Measurements from ENCODE around the gene BCAS1.
A peak's percentile ranks its signal among the peaks of the same experiment; 100 is the strongest.

Gene BCAS1

DNA sequence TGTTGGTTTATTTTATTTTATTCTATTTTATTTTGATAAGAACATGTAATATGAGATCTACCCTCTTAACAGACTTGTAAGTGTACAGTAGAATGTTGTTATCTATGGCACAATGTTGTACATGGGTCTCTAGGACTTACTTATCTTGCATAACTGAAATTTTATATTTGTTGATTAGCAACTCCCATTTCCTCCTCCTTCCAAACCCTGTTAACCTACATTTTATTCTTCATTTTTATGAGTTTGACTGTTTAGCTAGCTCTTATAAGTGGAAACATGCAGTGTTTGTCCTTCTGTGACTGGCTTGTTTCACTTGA, 37.9 kb upstream of the BCAS1 start:
- no peak for TF ChIP-seq GATA1 (IDR thresholded peaks at IDR 0.05; ENCODE audit: low read depth, low read length)
- peak in 1 of 2 experiments; percentile 6 for DNase-seq

DNA sequence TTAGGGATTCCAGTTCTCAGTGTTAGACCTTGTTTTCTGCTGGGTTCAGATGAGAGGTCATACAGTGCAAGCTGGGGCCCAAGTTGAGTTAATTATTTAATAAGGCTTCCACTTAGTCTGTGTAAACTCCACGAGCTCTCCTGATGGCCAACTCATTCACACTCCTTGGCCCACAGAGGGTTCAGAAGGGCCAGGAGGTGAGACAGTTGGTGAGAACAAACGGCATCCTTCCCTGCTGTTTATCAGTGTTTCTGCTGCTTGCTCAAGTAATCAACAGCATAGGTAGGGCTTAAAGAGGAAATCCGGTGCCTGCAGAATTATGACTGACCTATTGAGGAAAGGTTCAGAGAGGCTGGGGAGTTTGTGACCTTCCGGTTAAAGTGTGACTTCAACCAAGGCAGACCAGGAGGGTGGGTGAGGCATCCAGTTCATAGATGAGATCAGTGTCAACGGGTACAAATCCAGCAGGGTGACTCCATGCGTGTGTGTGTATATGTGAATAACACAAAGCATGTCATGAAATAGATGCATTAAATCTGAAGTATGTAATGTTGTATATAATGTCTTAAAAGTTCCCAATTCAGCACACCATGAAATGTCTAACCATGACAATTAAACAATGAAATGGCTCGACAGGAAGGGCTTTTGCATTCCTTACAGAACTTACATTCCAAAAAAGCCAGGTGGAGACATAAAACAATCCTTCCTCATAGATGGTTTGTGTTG, 37.4 kb upstream of the BCAS1 start:
- TF ChIP-seq POLR2A (IDR thresholded peaks at IDR 0.05; ENCODE audit: low read length) (no peak), GATA1 (IDR thresholded peaks at IDR 0.05; ENCODE audit: low read depth, low read length) (no peak)
- no peak for DNase-seq

DNA sequence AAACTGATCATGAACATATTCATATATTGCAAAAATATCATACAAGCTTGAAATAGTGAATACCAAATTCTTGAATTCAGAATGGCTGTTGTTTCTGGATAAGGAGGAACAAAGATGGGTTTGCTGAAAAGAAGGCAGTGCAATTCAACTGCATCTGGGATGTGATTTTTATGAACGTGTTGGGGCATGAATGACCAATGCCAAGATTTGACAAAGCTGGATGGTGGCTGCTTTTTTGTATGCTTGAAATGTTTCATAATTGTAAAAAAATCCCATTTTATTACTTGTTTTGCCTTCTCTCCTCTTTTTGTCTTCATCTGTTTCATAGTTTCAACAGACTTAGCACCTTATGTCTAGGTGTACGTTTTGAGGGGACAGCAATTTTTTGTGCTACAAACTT, 36.8 kb upstream of the BCAS1 start:
- TF ChIP-seq POLR2A (IDR thresholded peaks at IDR 0.05; ENCODE audit: low read length), result no peak
- TF ChIP-seq GATA1 (IDR thresholded peaks at IDR 0.05; ENCODE audit: low read depth, low read length), result no peak
- no peak for DNase-seq

DNA sequence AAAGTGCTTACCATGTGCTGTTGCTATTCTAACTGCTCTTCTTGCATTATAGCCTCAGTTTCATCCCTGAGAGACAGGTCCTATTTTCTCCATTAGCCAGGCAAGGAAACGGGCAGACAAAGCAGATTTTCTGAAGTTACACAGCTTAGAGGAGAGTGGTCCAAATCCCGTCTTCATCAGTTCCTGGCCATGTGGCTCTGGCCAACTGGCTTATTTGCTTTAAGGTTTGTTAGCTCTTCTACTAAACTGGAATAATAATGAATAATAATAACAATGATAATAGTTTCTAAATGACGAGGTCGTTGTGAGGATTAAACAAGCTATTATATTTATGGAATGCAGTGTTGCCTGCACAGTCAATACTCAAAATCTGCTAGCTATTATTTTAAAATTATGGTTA, 35.8 kb upstream of the BCAS1 start:
- TF ChIP-seq GATA1 (IDR thresholded peaks at IDR 0.05; ENCODE audit: low read depth, low read length) (no peak), POLR2A (IDR thresholded peaks at IDR 0.05; ENCODE audit: low read length) (no peak)

DNA sequence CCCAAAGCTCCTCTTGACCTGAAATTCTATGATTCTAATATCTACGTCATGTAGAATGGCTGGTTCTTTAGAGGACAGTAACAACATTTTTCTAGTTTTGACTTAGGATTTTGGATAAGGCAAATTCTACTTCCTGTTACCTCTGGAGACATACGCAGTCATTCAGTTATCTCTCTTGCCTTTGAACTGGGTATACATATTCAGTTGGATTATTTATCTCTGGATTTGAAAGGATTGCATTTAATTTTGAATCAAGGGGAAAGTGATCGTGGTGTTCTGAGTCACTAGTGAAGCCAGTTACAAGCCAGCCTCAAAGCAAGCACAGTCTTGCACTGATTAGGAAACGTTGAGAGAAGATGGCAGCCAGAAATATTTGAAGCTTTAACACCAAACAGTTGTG, 35.3 kb upstream of the BCAS1 start:
- TF ChIP-seq POLR2A (IDR thresholded peaks at IDR 0.05; ENCODE audit: low read length) (no peak), GATA1 (IDR thresholded peaks at IDR 0.05; ENCODE audit: low read depth, low read length) (no peak)
- no peak for DNase-seq

More for the DNA sequence above, 35.8 kb upstream of the BCAS1 start:
- DNase-seq, result no peak

DNA sequence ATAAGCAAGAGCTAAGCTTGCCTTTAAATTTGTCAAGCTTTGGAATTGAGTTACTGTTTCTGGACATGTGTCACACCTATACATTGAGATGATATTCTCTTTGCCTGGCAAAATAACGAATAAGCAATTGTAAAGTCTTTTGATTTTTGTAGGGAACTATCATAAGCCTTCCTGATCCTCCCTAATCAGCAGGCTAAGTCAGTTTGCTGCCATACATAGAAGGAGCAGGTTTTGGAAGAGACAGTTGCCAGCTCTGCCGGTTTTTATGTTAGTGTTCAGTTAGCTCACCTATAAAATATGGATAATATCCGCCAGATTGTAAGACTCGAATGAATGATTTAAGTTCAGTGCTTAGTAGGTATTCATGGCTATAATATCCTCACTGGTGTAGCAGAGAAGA, 34.4 kb upstream of the BCAS1 start:
- DNase-seq, result no peak
- TF ChIP-seq GATA1 (IDR thresholded peaks at IDR 0.05; ENCODE audit: low read depth, low read length), result no peak
- TF ChIP-seq POLR2A (IDR thresholded peaks at IDR 0.05; ENCODE audit: low read length), result no peak

DNA sequence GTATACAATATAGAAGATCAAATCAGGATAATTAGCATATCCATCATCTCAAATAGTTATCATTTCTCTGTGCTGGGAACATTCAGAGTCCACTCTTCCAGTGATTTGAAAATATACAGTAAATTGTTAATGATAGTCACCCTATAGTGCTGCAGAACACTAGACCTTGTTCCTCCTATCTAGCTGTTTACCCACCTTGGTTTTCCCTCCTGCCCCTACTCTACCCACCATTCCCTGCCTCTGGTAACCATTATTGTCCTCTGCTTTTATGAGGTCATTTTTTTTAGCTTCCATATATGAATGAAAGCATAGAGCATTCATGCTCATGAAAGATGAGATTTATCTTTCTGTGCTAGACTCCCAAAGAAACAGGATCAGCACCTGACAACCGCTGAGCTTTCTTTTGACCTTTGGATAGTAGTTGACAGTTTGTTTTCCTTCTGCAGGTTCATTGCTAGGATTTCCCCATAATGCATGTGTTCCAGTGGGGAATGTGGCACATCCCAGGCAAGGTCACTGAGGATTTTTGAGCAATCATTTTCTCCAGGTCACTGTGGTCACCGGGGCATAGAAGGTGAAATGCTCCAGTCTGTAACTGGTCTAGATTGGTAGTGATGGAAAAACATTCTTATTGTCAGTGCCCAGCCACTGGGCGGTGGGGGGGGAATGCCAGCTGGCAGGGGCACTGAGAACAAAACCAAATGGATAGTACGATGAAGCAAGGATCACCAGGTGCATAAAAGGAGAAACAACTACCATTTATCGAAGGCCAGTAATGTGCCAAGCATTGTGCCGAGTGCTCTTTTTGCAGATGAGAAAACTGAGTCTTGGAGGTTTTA, 33.6 kb upstream of the BCAS1 start:
- DNase-seq, result no peak
- no peak for TF ChIP-seq GATA1 (IDR thresholded peaks at IDR 0.05; ENCODE audit: low read depth, low read length)
- no peak for TF ChIP-seq POLR2A (IDR thresholded peaks at IDR 0.05; ENCODE audit: low read length)

DNA sequence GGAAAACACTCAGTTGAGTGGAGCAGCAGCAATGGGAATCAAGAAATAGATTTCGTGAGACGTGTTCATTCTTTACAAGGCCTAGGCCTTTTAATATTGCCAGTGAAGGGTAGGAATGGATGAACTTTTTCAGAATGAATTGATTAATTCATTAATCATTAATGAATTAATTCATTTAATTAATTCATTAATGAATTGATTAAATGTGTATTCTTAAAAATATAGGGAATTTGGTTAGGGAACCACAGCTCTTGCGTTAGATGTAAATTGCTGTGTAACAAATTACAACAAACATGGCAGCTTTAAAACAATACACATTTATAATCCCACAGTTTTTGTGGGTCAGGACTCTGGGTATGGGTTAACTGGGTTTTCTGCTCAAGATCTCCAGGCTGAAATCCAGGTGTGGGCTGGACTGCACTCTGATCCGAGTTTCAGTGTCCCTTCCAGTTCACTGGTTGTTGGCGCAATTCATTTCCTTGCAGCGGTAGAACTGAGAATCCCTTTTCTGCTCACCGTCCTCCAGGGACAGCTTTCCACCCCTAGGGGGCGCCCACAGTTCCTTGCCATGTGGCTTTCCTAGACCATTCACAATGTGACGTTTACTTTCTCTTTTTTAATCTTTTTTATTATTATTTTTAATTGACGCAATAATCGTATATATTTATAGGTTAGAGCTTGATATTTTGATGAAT, 32.8 kb upstream of the BCAS1 start:
- peak; percentile 70 to 76 for DNase-seq
- TF ChIP-seq POLR2A (IDR thresholded peaks at IDR 0.05; ENCODE audit: low read length) (no peak), GATA1 (IDR thresholded peaks at IDR 0.05; ENCODE audit: low read depth, low read length) (no peak)

DNA sequence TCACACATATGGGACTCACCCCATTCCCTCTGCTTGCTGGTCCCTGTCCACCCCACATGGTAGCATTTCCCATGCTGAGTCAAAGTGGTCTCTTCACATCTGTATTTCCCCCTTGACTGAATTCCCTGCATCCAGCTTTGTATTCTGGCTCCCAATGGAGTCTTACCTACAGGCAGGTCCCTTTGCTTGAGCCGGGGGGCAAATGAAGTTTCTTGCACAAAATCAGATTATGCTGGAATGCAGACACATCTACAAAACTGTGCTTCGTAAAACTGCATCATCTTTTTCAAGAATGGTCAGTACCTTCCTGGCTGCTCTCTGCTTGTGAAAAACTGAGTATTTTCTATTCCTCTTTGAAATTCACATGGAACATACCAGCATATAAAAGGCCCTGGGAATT, 32.1 kb upstream of the BCAS1 start:
- no peak for DNase-seq
- no peak for TF ChIP-seq GATA1 (IDR thresholded peaks at IDR 0.05; ENCODE audit: low read depth, low read length)
- TF ChIP-seq POLR2A (IDR thresholded peaks at IDR 0.05; ENCODE audit: low read length), result no peak

DNA sequence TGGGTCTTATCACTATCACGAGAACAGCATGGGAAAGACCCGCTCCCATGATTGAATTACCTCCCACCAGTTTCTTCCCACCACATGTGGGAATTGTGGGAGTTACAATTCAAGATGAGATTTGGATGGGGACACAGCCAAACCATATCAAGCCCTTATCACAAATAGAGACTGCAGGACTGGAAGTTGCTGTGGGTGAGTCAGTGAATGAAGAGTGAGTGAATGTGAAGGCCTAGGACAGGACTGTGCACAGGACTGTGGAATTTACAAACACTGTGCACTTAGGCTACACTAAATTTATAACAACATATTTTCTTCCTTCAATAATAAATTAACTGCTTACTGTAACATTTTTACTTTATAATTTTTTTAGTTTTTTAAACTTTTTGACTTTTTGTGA, 30.2 kb upstream of the BCAS1 start:
- no peak for DNase-seq

DNA sequence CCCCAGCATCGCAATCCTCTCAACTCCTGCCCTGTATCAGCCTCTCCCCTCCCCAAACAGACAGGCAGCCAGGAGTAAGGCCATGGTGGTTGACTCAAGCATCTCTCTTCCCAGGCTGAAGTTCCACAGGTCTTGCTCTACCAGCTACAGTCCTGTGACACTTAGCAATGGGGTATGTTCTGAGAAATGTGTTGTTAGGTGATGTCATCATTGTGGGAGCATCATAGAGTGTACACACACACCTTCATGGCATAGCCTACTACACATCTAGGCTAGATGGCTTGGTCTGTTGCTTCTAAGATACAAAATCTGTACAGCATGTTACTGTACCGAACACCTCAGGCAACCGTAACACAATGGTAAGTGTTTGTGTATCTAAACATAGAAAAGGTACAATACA, 29.5 kb upstream of the BCAS1 start:
- TF ChIP-seq GATA1 (IDR thresholded peaks at IDR 0.05; ENCODE audit: low read depth, low read length) (no peak), POLR2A (IDR thresholded peaks at IDR 0.05; ENCODE audit: low read length) (no peak)
- no peak for DNase-seq

More for the DNA sequence above, 30.2 kb upstream of the BCAS1 start:
- no peak for TF ChIP-seq POLR2A (IDR thresholded peaks at IDR 0.05; ENCODE audit: low read length)
- no peak for TF ChIP-seq GATA1 (IDR thresholded peaks at IDR 0.05; ENCODE audit: low read depth, low read length)

DNA sequence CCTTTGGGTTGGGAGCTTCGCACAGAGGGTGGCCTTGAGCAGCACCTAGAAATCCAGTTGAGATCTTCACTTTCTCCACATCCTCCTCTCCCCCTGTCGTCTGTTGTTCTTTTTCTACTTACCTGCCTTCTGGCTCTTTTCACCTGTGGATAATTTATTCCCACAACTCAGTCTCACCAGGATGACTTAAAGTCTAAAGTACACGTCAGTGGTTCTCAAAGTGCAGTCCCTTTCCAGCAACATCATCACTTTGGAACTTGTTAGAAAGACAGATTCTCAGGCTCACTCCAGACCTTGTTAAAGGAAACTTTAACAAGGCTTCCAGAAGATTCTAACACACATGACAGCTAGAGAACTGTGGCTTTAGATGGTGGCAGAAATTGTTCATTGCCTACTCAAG, 27.7 kb upstream of the BCAS1 start:
- TF ChIP-seq POLR2A (IDR thresholded peaks at IDR 0.05; ENCODE audit: low read length) (no peak), GATA1 (IDR thresholded peaks at IDR 0.05; ENCODE audit: low read depth, low read length) (no peak)
- DNase-seq, result no peak

DNA sequence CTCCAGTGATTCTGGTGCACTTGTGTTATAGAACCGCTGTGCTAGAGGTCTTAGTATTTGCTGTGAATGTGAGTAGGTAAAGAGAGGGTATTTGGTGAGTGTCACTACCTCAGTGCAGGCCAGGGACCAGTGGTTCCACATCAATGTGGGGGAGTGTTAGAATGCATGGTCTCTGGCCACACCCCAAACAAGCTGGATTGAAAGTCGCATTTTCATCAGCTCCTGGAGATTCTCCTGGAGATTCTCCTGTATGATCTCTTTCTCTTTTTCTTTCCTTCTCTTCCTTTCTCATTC, 26.8 kb upstream of the BCAS1 start:
- TF ChIP-seq POLR2A (IDR thresholded peaks at IDR 0.05; ENCODE audit: low read length) (no peak), GATA1 (IDR thresholded peaks at IDR 0.05; ENCODE audit: low read depth, low read length) (no peak)
- DNase-seq, result no peak

DNA sequence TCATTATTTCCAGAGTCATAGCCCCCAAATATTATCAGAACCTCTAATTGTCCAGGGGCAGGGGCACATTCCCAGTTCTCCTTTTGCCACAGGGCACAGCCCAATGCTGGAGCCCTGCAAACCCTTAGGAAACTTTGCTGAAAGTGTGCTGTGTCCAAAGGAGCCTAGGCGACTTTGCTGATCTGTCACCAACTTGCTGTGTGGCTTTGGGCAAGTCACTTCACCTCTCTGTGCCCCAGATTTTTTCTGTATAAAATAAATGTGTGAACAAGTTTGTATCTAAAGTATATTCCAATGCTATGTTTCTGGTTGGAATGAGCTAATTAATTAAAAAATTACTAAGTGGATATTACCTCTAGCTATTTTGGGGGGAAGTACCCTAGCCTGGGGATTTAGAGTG, 25.4 kb upstream of the BCAS1 start:
- DNase-seq, result no peak
- TF ChIP-seq POLR2A (IDR thresholded peaks at IDR 0.05; ENCODE audit: low read length), result no peak
- no peak for TF ChIP-seq GATA1 (IDR thresholded peaks at IDR 0.05; ENCODE audit: low read depth, low read length)

DNA sequence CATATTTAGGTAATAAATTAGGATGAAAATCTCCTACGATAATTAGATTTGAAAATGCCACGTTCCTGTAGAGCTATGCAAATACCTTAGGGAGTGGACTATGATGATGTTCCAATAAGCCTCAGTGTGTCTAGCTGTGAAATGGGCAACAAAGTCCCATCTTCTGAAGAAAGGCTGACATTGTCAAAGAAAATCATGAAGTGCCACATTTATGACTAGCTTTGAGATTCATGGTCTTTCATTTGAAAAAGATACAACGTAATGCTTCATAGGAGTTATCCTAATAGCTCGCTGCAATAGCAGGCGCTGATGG, 23.8 kb upstream of the BCAS1 start:
- TF ChIP-seq GATA1 (IDR thresholded peaks at IDR 0.05; ENCODE audit: low read depth, low read length), result no peak
- TF ChIP-seq POLR2A (IDR thresholded peaks at IDR 0.05; ENCODE audit: low read length), result no peak
- no peak for DNase-seq

Measured in erythroblast (primary cell).